OCI-LY7 (cell line): ENCODE measurements around the gene TMEM184B. TPM values are rescaled to one million over a fixed set of nuclear protein-coding genes. Genes with fewer than 3 reads are reported as not detected.
A peak's percentile ranks its signal among the peaks of the same experiment; 100 is the strongest.

ENCODE experiments used
- BruUV-seq: library from RNA; stranded (reverse); fragments of 400-500 nt; replicated peaks from 2 replicates; lab custom pipeline; 2021; lab: Mats Ljungman, UMichigan
- CTCF ChIA-PET: fragments of 300-600 bp; sonication (Branson Sonifier 250); formaldehyde crosslinking; loops from one replicate; lab custom pipeline; 2022; ENCODE audit warnings: antibody characterized with exemption; ENCODE audit not compliant: unreplicated experiment; lab: Charles Lee
- POLR2A ChIA-PET: fragments of 300-600 bp; sonication (Branson Sonifier 250); formaldehyde crosslinking; loops from one replicate; lab custom pipeline; 2022; ENCODE audit warnings: antibody characterized with exemption; lab: Charles Lee
- DNase-seq: peaks from one replicate; pipeline ENCODE4 v3.0.0-alpha.2; 2015; ENCODE audit warnings: low spot score
- H2AFZ ChIP-seq: fragments of 200-600 bp; sonication (generic), shearing (Covaris generic); 2 replicates; pipeline ENCODE4 v1.6.1; 2014; ENCODE audit warnings: mild to moderate bottlenecking, antibody characterized with exemption, low read length, moderate library complexity
- H3K27ac ChIP-seq: fragments of 200-600 bp; sonication (generic); 2 replicates; pipeline ENCODE4 v1.5.1; 2014; ENCODE audit warnings: mixed run types, low read depth, mild to moderate bottlenecking, moderate library complexity, low read length, inconsistent platforms; ENCODE audit not compliant: poor library complexity, severe bottlenecking
- H3K36me3 ChIP-seq: fragments of 200-600 bp; sonication (generic); 2 replicates; pipeline ENCODE4 v1.6.1; 2014; ENCODE audit warnings: mild to moderate bottlenecking, antibody characterized with exemption, low read length, moderate library complexity, mixed read lengths; ENCODE audit not compliant: insufficient read depth
- H3K4me1 ChIP-seq: fragments of 200-600 bp; sonication (generic); 2 replicates; pipeline ENCODE4 v1.5.1; 2014; ENCODE audit warnings: mild to moderate bottlenecking, low read length; ENCODE audit not compliant: insufficient read depth, poor library complexity, severe bottlenecking
- H3K4me2 ChIP-seq: fragments of 200-600 bp; sonication (generic); 2 replicates; pipeline ENCODE4 v1.6.1; 2014; ENCODE audit warnings: mild to moderate bottlenecking, low read length
- H3K4me3 ChIP-seq: fragments of 200-600 bp; sonication (generic); 2 replicates; pipeline ENCODE4 v1.5.1; 2014; ENCODE audit warnings: mild to moderate bottlenecking, low read depth, low read length; ENCODE audit not compliant: poor library complexity, severe bottlenecking
- H3K79me2 ChIP-seq: fragments of 200-600 bp; sonication (generic); 2 replicates; pipeline ENCODE4 v1.6.1; 2016; ENCODE audit warnings: low read depth, mild to moderate bottlenecking, low read length, moderate library complexity, mixed read lengths; ENCODE audit not compliant: insufficient read depth
- H3K9me2 ChIP-seq: fragments of 200-600 bp; sonication (generic); 2 replicates; pipeline ENCODE4 v1.6.1; 2016; ENCODE audit warnings: mild to moderate bottlenecking, low read length, mixed read lengths; ENCODE audit not compliant: insufficient read depth
- H3K9me3 ChIP-seq: fragments of 200-600 bp; sonication (generic); 2 replicates; pipeline ENCODE4 v1.6.1; 2014; ENCODE audit warnings: mild to moderate bottlenecking, mixed run types, low read length, mixed read lengths
- H4K20me1 ChIP-seq: fragments of 200-600 bp; sonication (generic); 2 replicates; pipeline ENCODE4 v1.6.1; 2014; ENCODE audit warnings: mild to moderate bottlenecking, antibody characterized with exemption, low read length, moderate library complexity, mixed read lengths; ENCODE audit not compliant: insufficient read depth
- CTCF ChIP-seq: fragments of 200-600 bp; sonication (generic); conservative IDR thresholded peaks from 2 replicates; pipeline ENCODE4 v1.5.1; 2014; ENCODE audit warnings: mild to moderate bottlenecking, antibody characterized with exemption, low read length, moderate library complexity, mixed read lengths
- EZH2phosphoT487 ChIP-seq: fragments of 200-600 bp; sonication (generic); IDR thresholded peaks from 2 replicates; pipeline ENCODE4 v1.6.1; 2018; ENCODE audit warnings: low read depth, borderline replicate concordance, mild to moderate bottlenecking, mixed run types, antibody characterized with exemption, low read length, moderate library complexity, mixed read lengths
- intact Hi-C: fragments of 100-400 bp; cut with micrococcal nuclease; formaldehyde crosslinking; loops from one replicate; pipeline ENCODE4 v1.10.0; 2022; ENCODE audit not compliant: unreplicated experiment
- total RNA-seq, 2 experiments: library from RNA; depleted of rRNA in 1 of 2; stranded (reverse); fragments of >200 nt in 1 of 2; shearing (Covaris generic) in 1 of 2; gene quantifications; 2 replicates each; pipeline ENCODE4 v1.2.3, GENCODE V29; 2014 to 2022

TMEM184B gene
- total RNA-seq, 2 experiments from 2014 or later: 19.1 to 50.2 TPM

GRCh38 chr22:38290347-38290746 is 17.5 kb upstream of the TMEM184B start:
- H4K20me1 ChIP-seq: no peaks in the 10 kb centered on the region
- no peaks in the 10 kb centered on the region for H3K79me2 ChIP-seq
- ChIA-PET CTCF (no interaction called here), POLR2A (interaction anchor here (0.7 kb wide), 1 partner anchor 81 kb away, joined by 3 read pairs; no protein-coding TSS in a partner anchor)
- H3K4me3 ChIP-seq: no peak overlapping the region
- no peak for TF ChIP-seq CTCF
- no peak for TF ChIP-seq EZH2phosphoT487
- H3K9me3 ChIP-seq: no peaks in the 10 kb centered on the region
- intact Hi-C loops: no loop called here
- peaks cover 57% of the 10 kb centered on the region for H3K36me3 ChIP-seq
- BruUV-seq: no TSS peak
- H3K4me1 ChIP-seq: peaks cover 22% of the 10 kb centered on the region
- peak; percentile 64 for DNase-seq
- 0 out of 2 replicates have a peak overlapping the region, but pooled peaks have one; percentile 24 for H3K4me2 ChIP-seq
- no peaks in the 10 kb centered on the region for H3K9me2 ChIP-seq
- peak overlapping the region; percentile 35 for H3K27ac ChIP-seq
- H2AFZ ChIP-seq: no peak overlapping the region

GRCh38 chr22:38289583-38290082 is 16.8 kb upstream of the TMEM184B start:
- Histone ChIP-seq H3K9me3 (no peaks in the 10 kb centered on the region), H3K4me1 (peaks cover 22% of the 10 kb centered on the region), H3K36me3 (peaks cover 49% of the 10 kb centered on the region), H3K4me3 (no peak overlapping the region), H3K79me2 (no peaks in the 10 kb centered on the region), H3K27ac (peak overlapping the region; percentile 35), H3K4me2 (no peak overlapping the region), H3K9me2 (no peaks in the 10 kb centered on the region), H4K20me1 (no peaks in the 10 kb centered on the region), H2AFZ (no peak overlapping the region)
- TF ChIP-seq EZH2phosphoT487 (no peak), CTCF (no peak)
- ChIA-PET CTCF (no interaction called here), POLR2A (interaction anchor here (0.6 to 1.2 kb wide), 2 partner anchors 13 to 1695 kb away, joined by 8 read pairs; no protein-coding TSS in a partner anchor)
- BruUV-seq: no TSS peak
- DNase-seq: no peak
- intact Hi-C loops: no loop called here

GRCh38 chr22:38286915-38287669 is 14.3 kb upstream of the TMEM184B start:
- DNase-seq: no peak
- H3K9me2 ChIP-seq: no peaks in the 10 kb centered on the region
- H3K4me3 ChIP-seq: no peak overlapping the region
- H3K27ac ChIP-seq: no peak overlapping the region
- H3K9me3 ChIP-seq: no peaks in the 10 kb centered on the region
- no peaks in the 10 kb centered on the region for H3K79me2 ChIP-seq
- peaks cover 22% of the 10 kb centered on the region for H3K4me1 ChIP-seq
- no peak overlapping the region for H2AFZ ChIP-seq
- H4K20me1 ChIP-seq: no peaks in the 10 kb centered on the region
- POLR2A ChIA-PET: no interaction called here
- no peak overlapping the region for H3K4me2 ChIP-seq
- TF ChIP-seq CTCF (no peak), EZH2phosphoT487 (no peak)
- no TSS peak for BruUV-seq
- CTCF ChIA-PET: no interaction called here
- H3K36me3 ChIP-seq: peaks cover 26% of the 10 kb centered on the region; the same call in 1 of the 2 replicates
- intact Hi-C loops: no loop called here
